ENCODE results near the gene BTBD8.

The BTBD8 gene

GRCh38 chr1:92094090-92094489 is 13.9 kb downstream of the BTBD8 start:
- DNase-seq (ENCODE audit: low read depth in 2 of 2): no peak

- no peak for DNase-seq (ENCODE audit: low read depth in 2 of 2)
Measured at GRCh38 chr1:92094595-92094994, 14.4 kb downstream of the BTBD8 start.

GRCh38 chr1:92095874-92096273 is 15.7 kb downstream of the BTBD8 start:
- no peak for DNase-seq (ENCODE audit: low read depth in 2 of 2)

- no peak for DNase-seq (ENCODE audit: low read depth in 2 of 2)
Measured at GRCh38 chr1:92096317-92096716, 16.2 kb downstream of the BTBD8 start.

GRCh38 chr1:92105546-92106081 is 25.5 kb downstream of the BTBD8 start:
- DNase-seq (ENCODE audit: low read depth in 2 of 2): no peak

- DNase-seq (ENCODE audit: low read depth in 2 of 2): no peak
Measured at GRCh38 chr1:92108631-92109030, 28.5 kb downstream of the BTBD8 start.

- no peak for DNase-seq (ENCODE audit: low read depth in 2 of 2)
Measured at GRCh38 chr1:92117526-92117925, 37.4 kb downstream of the BTBD8 start.

- DNase-seq (ENCODE audit: low read depth in 2 of 2): no peak
Measured at GRCh38 chr1:92118826-92119225, 38.7 kb downstream of the BTBD8 start.

- DNase-seq (ENCODE audit: low read depth in 2 of 2): no peak
Measured at GRCh38 chr1:92123868-92124267, 43.7 kb downstream of the BTBD8 start.

GRCh38 chr1:92125204-92125603 is 45.1 kb downstream of the BTBD8 start:
- no peak for DNase-seq (ENCODE audit: low read depth in 2 of 2)

GRCh38 chr1:92126088-92126487 is 45.9 kb downstream of the BTBD8 start:
- no peak for DNase-seq (ENCODE audit: low read depth in 2 of 2)

GRCh38 chr1:92134331-92134730 is 54.2 kb downstream of the BTBD8 start:
- DNase-seq (ENCODE audit: low read depth in 2 of 2): no peak

- no peak for DNase-seq (ENCODE audit: low read depth in 2 of 2)
Measured at GRCh38 chr1:92136341-92136740, 56.2 kb downstream of the BTBD8 start.

- DNase-seq (ENCODE audit: low read depth in 2 of 2): no peak
Measured at GRCh38 chr1:92154934-92155333, 74.8 kb downstream of the BTBD8 start.

- no peak for DNase-seq (ENCODE audit: low read depth in 2 of 2)
Measured at GRCh38 chr1:92159593-92159992, 79.4 kb downstream of the BTBD8 start.

- no peak for DNase-seq (ENCODE audit: low read depth in 2 of 2)
Measured at GRCh38 chr1:92165389-92165788, 85.2 kb downstream of the BTBD8 start.

GRCh38 chr1:92167151-92167550 is 87.0 kb downstream of the BTBD8 start:
- no peak for DNase-seq (ENCODE audit: low read depth in 2 of 2)

- DNase-seq (ENCODE audit: low read depth in 2 of 2): no peak
Measured at GRCh38 chr1:92168657-92169056, 88.5 kb downstream of the BTBD8 start.

- no peak for DNase-seq (ENCODE audit: low read depth in 2 of 2)
Measured at GRCh38 chr1:92169214-92170005, 89.3 kb downstream of the BTBD8 start.

GRCh38 chr1:92184632-92185031 is 104.5 kb downstream of the BTBD8 start:
- no peak for DNase-seq (ENCODE audit: low read depth in 2 of 2)

- DNase-seq (ENCODE audit: low read depth in 2 of 2): no peak
Measured at GRCh38 chr1:92186081-92186480, 105.9 kb downstream of the BTBD8 start.

GRCh38 chr1:92188436-92189255 is 108.5 kb downstream of the BTBD8 start:
- no peak for DNase-seq (ENCODE audit: low read depth in 2 of 2)

GRCh38 chr1:92191726-92192125 is 111.6 kb downstream of the BTBD8 start:
- no peak for DNase-seq (ENCODE audit: low read depth in 2 of 2)
